Nephron progenitor cell (in vitro differentiated cells): ENCODE data around the gene BTN3A1.

Source experiments
- DNase-seq: peaks from one replicate; pipeline ENCODE4 v3.0.0; 2021
- H3K27ac Mint-ChIP-seq: 2 replicates; pipeline ENCODE4 v1.8.0; 2021; ENCODE audit warnings: mild to moderate bottlenecking, moderate library complexity, mixed read lengths
- H3K27me3 Mint-ChIP-seq: 2 replicates; pipeline ENCODE4 v1.8.0; 2021; ENCODE audit warnings: mild to moderate bottlenecking, low read depth, mixed read lengths; ENCODE audit not compliant: poor library complexity
- H3K36me3 Mint-ChIP-seq: 2 replicates; pipeline ENCODE4 v1.8.0; 2021; ENCODE audit warnings: low read depth, mixed read lengths
- H3K4me1 Mint-ChIP-seq: 2 replicates; pipeline ENCODE4 v1.8.0; 2021; ENCODE audit warnings: mixed read lengths
- H3K4me3 Mint-ChIP-seq: 2 replicates; pipeline ENCODE4 v1.8.0; 2021; ENCODE audit warnings: mild to moderate bottlenecking, moderate library complexity, mixed read lengths
- H3K9me3 Mint-ChIP-seq: 2 replicates; pipeline ENCODE4 v1.8.0; 2021; ENCODE audit warnings: mild to moderate bottlenecking, moderate library complexity, mixed read lengths
- CTCF ChIP-seq: fragments of 200-600 bp; sonication (generic); IDR thresholded peaks from 2 replicates; pipeline ENCODE4 v1.5.0; 2021; ENCODE audit warnings: antibody characterized with exemption

Gene BTN3A1

DNA sequence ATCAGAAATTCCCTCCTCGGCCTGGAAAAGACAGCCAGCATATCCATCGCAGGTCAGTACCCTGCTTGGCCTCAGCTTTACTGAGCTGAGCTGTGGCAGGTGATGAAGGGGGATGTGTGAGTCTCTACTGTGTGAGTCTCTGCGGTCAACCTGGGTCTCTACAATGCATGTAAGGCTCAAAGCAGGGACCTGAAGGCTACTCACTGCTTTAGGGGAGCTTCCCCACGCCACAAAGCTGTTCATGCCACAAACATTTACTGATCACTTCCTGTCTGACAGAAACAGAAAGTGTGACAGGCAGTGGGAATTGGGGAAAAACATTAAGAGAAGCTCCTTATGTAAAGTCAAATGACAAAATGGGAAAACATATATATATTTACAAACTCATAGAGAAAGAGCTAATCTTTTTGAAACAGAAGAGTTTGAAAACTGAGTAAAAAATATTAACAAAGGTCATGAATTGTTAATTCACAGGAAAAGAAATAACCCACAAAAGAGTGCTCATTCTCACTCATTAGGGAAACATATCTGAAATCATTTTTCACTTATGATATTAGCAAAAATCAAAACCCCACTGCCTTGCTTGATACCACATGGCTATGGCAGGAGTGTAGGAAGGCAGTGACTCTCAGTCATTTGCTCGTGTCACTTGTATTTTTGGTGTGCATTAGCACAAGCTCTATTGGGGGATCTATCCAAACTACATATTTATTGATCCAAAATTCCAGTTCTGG, 44.0 kb downstream of the BTN3A1 start:
- DNase-seq = no peak
- Mint-ChIP-seq H3K9me3 (no peaks in the 10 kb centered on the region), H3K4me1 (peaks cover 11% of the 10 kb centered on the region), H3K4me3 (no peak overlapping the region), H3K27me3 (peaks cover 6% of the 10 kb centered on the region), H3K36me3 (peaks cover 6% of the 10 kb centered on the region), H3K27ac (no peak overlapping the region)
- TF ChIP-seq CTCF = no peak

DNA sequence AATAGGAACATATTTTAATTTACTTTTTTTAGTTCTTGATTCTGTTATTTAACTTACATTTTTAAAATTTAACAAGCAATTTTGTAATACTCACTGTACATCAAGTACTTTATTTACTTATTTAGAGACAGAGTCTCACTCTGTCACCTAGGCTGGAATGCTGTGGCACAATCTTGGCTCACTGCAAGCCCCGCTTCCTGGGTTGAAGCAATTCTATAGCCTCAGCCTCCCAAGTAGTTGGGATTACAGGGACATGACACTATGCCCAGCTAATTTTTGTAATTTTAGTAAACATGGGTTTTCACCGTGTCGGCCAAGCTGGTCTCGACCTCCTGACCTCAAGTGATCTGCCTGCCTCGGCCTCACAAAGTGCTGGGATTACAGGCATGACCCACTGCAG, 45.2 kb downstream of the BTN3A1 start:
- no peak overlapping the region for H3K4me3 Mint-ChIP-seq
- H3K9me3 Mint-ChIP-seq = no peaks in the 10 kb centered on the region
- peaks cover 8% of the 10 kb centered on the region for H3K27me3 Mint-ChIP-seq
- peaks cover 11% of the 10 kb centered on the region for H3K4me1 Mint-ChIP-seq
- no peak overlapping the region for H3K27ac Mint-ChIP-seq
- no peak for DNase-seq
- TF ChIP-seq CTCF = no peak
- peaks cover 6% of the 10 kb centered on the region for H3K36me3 Mint-ChIP-seq

DNA sequence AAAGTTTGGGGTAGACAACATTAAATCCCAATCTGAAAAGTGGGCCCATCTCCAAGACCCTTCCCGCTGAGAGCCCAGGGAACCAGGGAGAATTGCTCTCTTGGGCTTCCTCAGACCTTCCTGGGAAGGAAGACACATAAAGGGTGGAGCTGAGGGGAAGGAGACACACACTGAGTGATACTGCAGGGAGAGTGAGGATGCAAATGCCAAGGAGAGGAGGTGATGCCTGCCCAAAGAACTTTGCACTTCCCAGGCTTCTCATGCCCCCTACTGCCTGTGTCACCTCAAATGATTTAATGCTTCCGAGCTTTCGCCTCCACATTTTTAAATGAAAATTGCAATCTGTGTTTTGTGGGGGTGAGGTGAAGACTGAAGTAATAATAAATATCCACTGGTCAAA, 48.2 kb downstream of the BTN3A1 start:
- no peak overlapping the region for H3K4me3 Mint-ChIP-seq
- H3K27me3 Mint-ChIP-seq = peaks cover 9% of the 10 kb centered on the region
- peaks cover 2% of the 10 kb centered on the region for H3K4me1 Mint-ChIP-seq
- no peak for TF ChIP-seq CTCF
- peaks cover 6% of the 10 kb centered on the region for H3K36me3 Mint-ChIP-seq
- no peaks in the 10 kb centered on the region for H3K9me3 Mint-ChIP-seq
- DNase-seq = no peak
- no peak overlapping the region for H3K27ac Mint-ChIP-seq

GRCh38 chr6:26452631-26453235, 50.7 kb downstream of the BTN3A1 start:
- DNase-seq = no peak
- Mint-ChIP-seq H3K27me3 (peaks cover 9% of the 10 kb centered on the region), H3K4me3 (no peak overlapping the region), H3K36me3 (peaks cover 6% of the 10 kb centered on the region), H3K4me1 (peaks cover 14% of the 10 kb centered on the region), H3K9me3 (no peaks in the 10 kb centered on the region), H3K27ac (no peak overlapping the region)
- no peak for TF ChIP-seq CTCF

GRCh38 chr6:26454631-26455030, 52.6 kb downstream of the BTN3A1 start:
- peaks cover 31% of the 10 kb centered on the region for H3K4me1 Mint-ChIP-seq
- peaks cover 11% of the 10 kb centered on the region for H3K36me3 Mint-ChIP-seq
- DNase-seq = no peak
- no peak overlapping the region for H3K4me3 Mint-ChIP-seq
- H3K9me3 Mint-ChIP-seq = no peaks in the 10 kb centered on the region
- TF ChIP-seq CTCF = no peak
- peaks cover 8% of the 10 kb centered on the region for H3K27me3 Mint-ChIP-seq
- no peak overlapping the region for H3K27ac Mint-ChIP-seq
